Middle frontal gyrus (tissue), 1 donor: Measurements from ENCODE around the gene PCNT.
"Not testable (repeated sequence)": the region's sequence is repeated elsewhere in the genome, so short reads cannot be mapped to it uniquely, and the experiment has no call there.

Source experiments
- DNase-seq: peaks from one replicate; pipeline ENCODE4 v3.0.0-alpha.2; 2015; ENCODE audit warnings: low spot score; ENCODE audit errors: extremely low spot score

PCNT gene

DNA sequence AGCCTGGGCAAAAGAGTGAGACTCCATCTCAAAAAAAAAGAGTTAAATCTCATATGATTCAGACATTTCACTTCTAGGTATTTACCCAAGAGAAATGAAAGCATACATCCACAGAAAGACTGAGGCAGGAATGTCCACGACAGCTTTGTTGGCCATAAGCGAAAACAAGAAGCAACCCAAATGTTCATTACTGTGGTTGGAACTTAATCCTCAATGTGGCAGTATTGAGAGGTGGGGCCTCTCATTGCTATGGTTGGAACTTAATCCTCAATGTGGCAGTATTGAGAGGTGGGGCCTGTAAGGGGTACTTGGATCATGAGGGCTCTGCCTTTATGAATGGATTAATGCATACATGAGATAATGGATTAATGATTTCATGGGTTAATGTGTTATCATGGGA lies 15.5 kb upstream of the PCNT start:
- no peak for DNase-seq

DNA sequence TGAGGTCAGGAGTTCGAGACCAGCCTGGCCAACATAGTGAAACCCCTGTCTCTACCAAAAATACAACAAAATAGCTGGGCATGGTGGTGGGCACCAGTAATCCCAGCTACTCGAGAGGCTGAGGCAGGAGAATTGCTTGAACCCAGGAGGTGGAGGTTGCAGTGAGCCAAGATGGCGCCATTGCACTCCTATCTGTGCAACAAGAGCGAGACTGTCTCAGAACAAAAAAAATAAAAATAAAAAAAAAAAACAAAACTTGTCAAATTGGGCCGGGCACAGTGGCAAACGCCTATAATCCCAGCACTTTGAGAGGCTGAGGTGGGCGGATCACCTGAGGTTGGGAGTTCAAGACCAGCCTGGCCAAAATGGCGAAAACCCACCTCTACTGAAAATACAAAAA lies 13.7 kb upstream of the PCNT start:
- not testable (repeated sequence) for DNase-seq

DNA sequence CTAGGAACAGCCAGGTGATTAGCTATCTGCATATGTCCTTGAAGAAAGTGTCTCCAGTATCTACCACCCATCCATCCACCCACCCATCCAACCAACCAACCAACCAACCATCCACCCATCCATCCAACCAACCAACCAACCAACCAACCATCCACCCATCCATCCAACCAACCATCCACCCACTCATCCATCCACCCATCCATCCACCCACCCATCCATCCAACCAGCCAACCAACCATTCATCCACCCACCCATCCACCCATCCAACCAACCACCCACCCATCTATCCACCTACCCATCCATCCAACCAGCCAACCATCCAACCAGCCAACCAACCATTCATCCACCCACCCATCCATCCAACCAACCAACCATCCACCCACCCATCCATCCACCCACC lies 12.4 kb upstream of the PCNT start:
- no peak for DNase-seq

DNA sequence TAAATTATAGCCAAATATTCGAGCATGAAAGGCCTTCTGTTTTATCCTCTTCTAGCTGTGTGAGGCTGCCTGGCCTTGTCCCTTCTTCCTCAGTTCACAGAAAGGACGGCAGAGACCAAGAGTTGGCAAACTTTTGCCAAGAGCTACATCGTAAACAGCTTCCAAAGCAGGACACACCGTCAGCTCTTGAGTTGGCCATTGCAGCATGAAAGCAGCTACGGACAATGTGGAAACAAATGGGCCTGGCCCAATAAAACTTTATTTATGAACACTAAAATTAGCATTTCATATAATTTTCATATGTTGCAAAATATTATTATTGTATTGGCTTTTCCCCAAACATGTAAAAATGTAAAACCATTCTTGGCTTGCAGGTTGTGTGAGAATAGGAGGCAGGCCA lies 11.0 kb upstream of the PCNT start:
- DNase-seq = no peak

DNA sequence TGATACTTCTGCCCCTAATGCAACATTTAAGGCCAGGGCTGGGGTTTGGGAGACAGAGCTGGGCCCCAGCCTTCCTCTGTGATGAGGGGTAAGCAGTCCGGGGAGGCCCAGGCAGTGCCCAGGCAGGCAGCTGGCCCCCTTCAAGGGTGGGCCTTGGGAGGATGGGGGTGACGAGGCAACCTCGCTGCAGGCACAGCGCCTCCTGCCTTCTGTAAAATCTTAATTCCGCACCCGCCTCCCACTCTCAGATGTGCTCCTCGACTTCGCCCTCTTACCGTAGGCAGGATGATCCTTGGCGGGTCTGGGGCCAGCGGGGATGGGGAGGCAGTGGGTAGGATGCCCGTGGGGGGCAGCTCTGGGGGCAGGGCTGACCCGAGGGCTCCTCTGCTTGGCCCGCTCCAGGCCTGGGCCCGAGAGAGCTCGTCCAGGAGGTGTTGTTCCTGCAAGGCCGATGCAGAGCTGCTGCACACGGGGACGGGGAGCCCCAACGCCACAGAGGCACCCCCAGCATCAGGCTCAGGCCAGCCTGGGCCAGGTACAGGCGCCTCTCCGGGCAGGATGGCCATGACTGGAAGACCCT lies 9.4 kb upstream of the PCNT start:
- no peak for DNase-seq

DNA sequence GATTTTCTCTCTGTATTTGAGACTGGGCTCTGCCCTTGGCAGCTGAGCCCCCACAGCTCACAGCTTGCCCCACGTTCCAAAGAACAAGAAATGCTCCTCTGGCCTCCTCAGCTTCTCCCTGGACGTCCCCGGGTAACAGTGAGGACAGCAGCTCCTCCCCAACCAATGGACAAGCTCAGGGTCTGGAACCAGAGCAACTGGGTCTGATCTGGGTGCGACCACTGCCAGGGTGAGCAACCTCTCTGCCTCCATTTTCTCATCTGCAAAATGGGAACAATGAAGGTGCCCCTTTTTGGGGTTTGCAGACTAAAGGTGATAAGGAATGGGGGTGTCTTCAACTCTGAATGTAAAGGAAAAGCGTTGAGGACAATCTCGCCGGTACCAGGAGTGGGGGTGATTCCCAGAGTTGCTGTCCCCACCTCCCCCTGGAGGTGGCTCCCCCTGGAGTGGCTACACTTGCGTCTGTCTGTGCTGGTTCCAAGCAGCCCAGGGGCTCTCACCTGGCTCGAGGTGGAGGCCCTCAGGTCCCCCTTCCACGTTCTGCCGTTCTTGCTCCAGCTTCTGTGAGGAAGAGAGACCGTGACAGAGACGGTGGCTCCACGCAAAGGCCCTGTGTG lies 7.1 kb upstream of the PCNT start:
- no peak for DNase-seq

DNA sequence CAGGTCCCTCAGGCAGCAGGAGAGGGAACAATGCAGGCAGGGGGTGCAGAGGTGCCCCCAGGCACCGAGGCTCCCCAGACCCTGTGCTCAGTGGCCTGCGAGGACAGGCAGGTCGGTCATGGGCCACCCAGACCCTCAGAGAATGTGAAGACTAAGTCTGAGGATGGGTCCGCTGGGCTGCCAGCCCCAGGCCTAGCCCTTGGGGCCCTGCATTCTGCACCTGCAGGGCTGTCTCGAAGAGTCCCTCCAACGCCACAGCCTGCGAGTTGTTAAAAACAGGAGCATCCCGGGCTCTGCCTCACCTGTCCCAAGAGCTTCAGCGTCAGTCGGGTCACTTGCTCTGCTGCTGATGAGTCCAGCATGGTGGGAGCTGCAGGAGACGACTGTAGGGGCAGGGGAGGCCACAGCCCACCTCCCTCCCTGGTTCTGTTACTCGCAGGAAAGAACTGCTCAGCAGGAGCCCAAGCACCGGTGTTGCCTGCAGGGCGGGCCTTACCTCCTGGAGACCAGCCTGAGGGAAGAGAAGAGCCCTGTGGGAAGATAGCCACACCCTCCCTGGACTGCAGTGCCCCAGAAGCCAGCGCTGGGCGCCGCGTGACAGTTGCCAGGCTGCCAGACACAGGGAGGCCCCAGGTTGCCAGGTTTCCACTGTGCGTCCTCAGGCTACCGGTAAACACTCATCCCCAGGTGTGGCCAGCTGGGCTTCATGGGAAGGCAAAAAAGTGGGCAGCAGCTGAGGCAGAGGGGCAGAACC lies 6.1 kb upstream of the PCNT start:
- DNase-seq = no peak

DNA sequence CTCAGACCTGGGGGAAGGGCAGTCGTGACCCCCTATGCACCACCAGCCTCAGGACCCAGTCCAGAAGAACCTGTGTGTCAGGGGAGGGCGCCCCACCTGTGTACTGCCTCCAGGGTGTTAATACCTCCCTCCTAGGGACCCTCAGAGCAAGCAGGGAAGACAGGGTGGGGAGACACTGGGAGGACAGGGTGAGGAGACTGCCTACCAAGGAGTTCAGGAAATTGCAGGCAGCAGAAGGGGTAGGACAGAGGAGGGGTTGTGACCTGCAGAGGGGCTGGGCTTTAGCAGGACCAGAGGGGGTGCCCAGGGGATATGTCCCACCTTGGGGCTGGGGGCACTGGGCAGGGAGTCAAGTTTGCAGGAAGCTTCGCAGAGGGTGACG lies 5.5 kb upstream of the PCNT start:
- DNase-seq = no peak

DNA sequence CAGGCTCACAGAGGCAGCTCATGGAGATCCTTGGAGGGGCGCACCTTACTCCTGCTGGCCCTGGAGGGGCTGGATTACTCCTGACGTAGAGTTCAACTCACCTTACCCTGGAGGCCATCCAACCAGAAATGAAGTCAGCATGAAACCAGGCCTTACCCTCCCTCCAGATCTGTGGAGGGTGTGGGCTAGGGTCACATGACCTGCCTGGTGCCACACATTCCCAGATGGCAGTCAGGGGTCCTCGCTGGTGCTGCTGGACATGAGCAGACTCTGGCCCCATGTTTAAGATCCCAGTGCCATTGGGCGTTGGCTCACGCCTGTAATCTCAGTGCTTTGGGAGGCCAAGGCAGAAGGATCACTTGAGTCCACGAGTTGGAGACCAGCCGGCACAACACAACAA lies 4.8 kb upstream of the PCNT start:
- DNase-seq = no peak

DNA sequence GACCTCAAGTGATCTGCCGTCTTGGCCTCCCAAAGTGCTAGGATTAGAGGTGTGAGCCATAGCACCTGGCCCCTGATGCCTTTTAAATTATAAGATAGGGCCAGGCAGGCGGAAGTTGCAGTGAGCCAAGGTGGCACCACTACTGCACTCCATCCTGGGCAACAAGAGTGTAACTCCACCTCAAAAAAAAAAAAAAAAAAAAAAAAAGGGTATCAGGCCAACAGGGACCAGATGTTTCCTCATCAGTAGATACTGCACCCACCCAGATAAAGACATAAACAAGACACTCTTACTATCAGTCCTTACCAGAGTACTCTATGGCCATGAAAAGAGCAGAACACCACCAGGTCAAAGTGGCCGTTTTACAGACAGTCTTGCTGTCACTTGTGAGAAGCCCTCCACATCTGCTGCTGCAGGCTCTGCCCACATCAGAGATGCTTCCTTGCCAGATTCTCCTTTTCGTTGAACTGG lies 3.6 kb upstream of the PCNT start:
- DNase-seq = no peak

DNA sequence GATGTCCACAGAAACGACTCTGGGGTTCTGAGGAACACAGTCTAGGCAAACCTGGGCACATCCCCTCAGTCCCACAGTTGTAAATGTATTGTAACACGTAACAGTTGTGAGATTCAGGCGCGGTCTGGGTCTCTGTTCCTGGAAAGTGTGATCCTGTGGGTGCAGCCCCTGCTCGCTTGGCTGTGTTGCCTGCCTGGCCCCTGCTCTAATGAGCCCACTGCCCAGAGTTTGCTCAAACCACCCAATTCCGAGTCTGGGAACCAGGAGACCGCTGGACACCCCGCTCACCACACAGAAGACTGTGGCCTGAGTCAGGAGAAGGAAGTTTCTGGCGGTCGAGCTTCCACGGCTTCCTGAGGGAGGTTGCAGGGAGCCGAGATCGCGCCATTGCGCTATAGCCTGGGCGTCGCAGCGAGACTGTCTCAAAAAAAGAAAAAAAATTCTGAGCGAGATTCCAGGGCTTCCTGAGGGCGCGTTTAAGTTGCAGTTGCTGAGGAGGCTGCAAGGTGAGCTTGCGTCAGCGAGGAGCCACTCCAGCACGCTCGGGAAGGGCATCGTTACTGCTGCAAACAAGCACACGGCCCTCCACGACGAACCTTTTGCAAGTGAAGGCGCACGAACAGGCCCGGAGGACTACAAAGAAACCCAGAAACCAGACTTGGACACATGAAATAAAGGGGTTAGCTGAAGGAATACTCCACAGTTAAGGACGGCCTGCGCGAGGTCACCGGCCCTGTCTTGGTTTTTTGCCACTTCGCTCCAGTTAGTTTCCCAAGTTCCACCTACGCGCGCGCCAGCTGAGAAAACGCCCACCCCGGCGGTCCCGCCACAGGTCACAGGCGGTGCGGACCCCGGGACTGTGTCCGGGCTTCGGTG lies 1.4 kb upstream of the PCNT start:
- no peak for DNase-seq

DNA sequence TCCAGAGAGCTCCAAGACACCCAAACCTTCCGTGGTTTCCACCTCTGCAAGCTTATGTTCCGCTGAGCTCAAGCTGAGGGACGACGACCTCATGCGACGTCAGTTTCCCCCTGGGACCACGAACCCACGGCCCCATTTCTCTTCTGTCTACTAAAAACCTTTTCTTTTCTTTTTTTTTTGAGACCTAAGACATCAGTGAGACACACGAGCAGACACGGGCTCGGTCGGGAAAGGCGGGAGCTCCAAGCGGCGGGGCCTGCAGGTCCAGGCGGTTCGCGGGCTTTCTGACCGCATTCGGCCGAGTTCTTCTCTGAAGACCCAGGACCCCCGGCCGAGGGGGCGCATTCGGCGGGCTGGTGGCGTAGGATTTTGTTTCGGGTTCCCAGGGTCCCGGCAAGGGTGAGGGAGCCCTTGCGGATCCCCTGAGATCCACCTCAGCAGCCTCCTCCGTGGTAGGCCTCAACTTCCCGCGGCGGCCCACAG lies 688 bp upstream of the PCNT start:
- DNase-seq = no peak

DNA sequence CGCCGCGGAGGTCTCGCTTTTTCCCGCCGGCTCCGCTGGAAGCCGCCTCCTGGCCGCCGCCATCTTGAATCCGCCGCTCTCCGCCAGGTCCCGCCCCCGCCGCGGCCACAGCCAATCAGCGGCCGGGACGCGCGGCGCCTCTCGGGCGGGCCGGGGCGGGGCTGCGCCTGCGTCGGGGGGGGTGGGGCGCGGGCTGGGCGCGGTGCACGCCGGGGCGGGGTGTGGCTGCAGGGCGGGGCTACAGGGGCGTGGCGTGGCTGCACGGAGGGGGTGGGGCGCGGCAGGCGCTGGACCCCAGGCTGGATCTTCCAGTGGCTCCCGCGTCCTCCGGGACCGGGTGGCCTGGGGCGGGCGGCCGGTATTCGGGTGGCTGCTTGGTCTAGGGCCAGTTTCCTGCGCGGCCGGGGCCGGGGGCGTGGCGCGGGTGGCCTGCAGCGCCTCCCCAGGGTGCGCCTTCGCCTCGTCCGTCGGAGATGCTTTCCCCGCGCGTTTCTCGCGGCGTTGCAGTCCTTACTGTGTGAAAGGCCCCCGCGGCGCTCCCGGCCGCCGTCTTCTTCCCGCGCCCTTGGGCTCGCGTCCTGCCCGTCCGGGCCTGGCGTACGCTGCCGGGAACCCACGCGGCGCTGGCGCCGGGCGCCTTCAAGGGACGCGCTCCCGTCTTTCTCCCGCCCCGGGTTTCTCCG lies 575 bp downstream of the PCNT start:
- DNase-seq = peak; percentile 52

DNA sequence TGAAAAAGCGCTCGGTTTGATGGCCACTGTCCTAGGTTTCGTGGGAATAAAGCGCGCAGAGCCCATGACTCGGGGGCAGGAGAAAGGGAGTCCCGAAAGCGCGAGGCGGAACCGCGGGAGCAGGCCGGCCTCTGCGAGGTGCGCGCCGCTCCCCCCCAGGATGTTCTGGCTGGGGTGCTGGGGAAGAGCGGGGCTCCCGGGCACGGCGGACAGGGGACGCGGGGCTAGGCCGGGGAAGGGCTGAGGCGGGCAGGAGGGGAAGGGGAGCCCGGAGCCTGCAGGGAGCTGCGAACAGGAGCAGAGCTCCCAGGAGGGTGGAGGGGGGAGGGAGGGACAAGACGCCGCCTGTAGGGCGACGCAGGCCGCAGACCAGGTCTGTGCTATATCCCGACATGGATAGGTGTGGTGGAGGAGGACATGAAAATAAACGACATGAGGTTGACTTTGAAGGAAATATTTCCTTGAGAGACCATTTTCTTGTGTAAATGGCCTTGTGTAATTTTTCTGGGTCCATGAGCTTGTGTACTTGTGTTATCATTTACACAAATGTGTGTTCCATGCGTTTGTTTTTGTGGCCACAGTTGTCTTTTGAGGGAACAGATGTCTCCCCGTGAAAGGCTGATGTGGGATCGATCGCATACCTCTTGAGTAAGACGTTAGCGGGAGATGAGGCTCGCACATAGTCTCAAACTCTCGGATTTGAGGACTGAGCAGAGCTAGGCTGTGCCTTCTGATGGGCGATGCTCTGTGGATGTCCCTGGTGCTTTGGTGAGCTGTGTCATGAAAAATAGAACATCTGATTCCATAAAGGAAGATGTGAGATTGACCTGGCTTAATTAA lies 1.3 kb downstream of the PCNT start:
- DNase-seq = no peak

DNA sequence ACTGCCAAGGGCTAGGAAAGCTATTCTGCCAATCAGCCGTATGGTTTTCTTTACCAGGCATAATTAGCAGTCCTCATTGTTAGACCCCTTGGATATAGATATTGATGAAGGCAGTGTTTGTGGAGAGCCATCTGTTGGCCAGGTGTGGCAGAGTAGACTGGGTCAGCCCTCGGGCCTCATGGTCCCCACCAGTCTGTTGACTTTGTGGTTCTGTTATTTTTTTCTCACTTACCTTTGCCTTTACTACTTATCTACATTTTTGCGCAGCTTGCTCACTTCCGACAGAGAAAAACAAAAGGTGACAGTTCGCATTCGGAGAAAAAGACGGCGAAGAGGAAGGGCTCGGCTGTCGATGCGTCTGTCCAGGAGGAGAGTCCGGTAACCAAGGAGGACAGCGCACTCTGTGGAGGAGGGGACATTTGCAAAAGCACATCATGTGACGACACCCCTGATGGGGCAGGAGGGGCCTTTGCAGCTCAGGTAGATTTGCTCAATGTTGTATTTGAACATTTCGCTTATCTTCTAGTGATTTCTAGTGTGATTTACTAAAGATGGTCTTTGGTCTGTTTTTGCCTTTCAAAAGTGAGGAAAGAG lies 2.3 kb downstream of the PCNT start:
- no peak for DNase-seq

DNA sequence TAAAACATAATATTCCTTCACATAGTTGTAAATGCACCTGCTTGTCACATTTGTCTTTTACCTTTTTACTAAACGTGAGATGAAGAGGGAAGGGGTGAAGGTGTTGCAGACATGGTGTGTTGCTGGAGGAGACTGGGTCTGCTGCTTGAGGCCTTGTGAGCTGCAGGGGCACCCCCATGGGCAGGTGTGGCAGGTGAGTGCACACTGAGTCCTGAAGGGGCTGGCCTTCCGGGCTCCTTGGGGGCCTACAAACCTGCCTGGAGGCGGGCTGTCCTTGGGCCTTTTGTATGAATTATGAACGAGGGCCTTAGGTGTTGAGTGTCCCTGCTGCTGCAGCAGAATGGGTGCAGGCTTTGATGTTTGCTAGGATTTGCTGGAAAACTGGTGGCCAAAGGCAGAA lies 3.8 kb downstream of the PCNT start:
- DNase-seq = no peak

DNA sequence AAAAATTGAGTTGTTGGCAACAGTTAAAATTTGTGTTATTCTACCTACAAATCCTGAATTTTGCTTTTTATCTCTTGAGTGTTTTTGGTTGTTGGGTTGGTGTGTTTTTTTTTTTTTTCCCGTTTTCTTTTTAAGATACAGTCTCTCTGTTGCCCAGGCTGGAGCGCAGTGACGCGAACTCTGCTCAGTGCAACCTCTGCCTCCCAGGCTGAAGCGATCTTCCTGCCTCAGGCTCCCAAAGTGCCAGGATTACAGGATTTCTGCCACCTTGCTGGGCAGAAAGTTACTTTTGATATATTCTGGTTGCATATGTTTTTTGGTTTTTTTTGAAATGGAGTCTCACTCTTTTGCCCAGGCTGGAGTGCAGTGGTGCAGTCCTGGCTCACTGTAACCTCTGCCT lies 4.2 kb downstream of the PCNT start:
- DNase-seq = no peak

DNA sequence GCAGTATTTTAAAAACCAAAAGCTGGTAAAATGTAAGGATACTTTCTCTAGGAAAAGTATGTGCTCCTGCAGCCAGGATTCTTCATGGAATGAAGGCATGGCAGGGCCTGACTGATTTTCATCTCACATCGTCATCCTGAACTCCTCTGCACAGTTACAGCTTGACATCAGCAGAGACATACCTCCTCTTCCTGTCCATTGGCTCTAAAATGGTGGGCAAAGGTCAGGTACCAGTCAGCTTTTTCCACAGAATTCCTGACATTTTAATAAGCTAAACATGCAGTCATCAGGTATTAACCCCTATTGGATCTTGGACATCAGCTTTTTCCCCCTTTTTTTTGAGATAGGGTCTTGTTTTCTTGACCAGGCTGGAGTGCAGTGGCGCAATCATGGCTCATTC lies 5.8 kb downstream of the PCNT start:
- no peak for DNase-seq

DNA sequence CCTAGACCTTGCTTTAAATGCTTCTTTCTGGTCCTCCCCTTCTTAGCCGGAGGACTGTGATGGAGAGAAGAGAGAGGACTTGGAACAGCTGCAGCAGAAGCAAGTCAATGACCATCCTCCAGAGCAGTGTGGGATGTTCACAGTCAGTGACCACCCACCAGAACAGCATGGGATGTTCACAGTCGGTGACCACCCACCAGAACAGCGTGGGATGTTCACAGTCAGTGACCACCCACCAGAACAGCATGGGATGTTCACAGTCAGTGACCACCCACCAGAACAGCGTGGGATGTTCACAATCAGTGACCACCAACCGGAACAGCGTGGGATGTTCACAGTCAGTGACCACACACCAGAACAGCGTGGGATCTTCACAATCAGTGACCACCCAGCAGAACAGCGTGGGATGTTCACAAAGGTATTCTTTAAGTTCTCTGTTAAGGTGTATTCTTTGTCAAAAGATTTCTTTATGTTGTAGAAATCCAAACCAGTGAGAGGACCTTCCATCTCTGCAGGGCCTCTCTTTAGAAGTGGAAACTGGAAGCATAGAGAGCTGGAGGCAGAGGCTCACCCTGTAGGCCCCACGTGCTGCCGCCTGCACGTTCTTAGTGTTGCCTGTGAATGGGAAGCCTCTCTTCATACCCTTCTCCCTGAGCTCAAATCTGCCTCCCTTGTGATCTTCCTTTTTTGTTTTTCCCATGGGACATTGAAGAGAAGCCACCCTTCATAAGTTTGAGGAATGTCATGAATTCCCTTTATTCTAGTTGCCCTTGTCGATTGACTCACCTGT lies 10.6 kb downstream of the PCNT start:
- DNase-seq = no peak
